CD4-positive, alpha-beta T cell treated with Interleukin-17A for 4 hours (primary cell): Measurements from ENCODE around the gene EXOC5.
A peak's percentile ranks its signal among the peaks of the same experiment; 100 is the strongest.
"Not testable (repeated sequence)": the region's sequence is repeated elsewhere in the genome, so short reads cannot be mapped to it uniquely, and the experiment has no call there.

Experiments used
- DNase-seq: peaks from one replicate; pipeline ENCODE4 v3.0.0-alpha.2; 2020; ENCODE audit warnings: mixed read lengths

The EXOC5 gene

GRCh38 chr14:57268161-57269069 is at the start of gene EXOC5, which contains the start of gene AP5M1:
TSS of gene EXOC5 (minus strand) at chr14:57268905. CDS start at chr14:57268648, 257 bp downstream.
TSS of gene AP5M1 (plus strand) at chr14:57268971. CDS start at chr14:57269315, 344 bp downstream.
- peak; percentile 92 for DNase-seq

- DNase-seq: peak; percentile 81
Observed at GRCh38 chr14:57317248-57317833, 48.6 kb upstream of the EXOC5 start.

GRCh38 chr14:57314396-57315089 is 45.8 kb upstream of the EXOC5 start:
- no peak for DNase-seq

GRCh38 chr14:57302883-57303282 is 34.2 kb upstream of the EXOC5 start:
- DNase-seq: no peak

- no peak for DNase-seq
Observed at GRCh38 chr14:57299511-57299910, 30.8 kb upstream of the EXOC5 start.

GRCh38 chr14:57297852-57298251 is 29.1 kb upstream of the EXOC5 start:
- DNase-seq: no peak

- DNase-seq: no peak
Observed at GRCh38 chr14:57295239-57295638, 26.5 kb upstream of the EXOC5 start.

GRCh38 chr14:57293866-57294837 is 25.4 kb upstream of the EXOC5 start:
- no peak for DNase-seq

GRCh38 chr14:57291692-57292647 is 23.3 kb upstream of the EXOC5 start:
- no peak for DNase-seq

GRCh38 chr14:57290751-57291150 is 22.0 kb upstream of the EXOC5 start:
- no peak for DNase-seq

GRCh38 chr14:57287745-57288144 is 19.0 kb upstream of the EXOC5 start:
- DNase-seq: no peak

- no peak for DNase-seq
Observed at GRCh38 chr14:57277062-57277461, 8.4 kb upstream of the EXOC5 start.

- no peak for DNase-seq
Observed at GRCh38 chr14:57275023-57275664, 6.4 kb upstream of the EXOC5 start.

- DNase-seq: no peak
Observed at GRCh38 chr14:57274551-57274950, 5.8 kb upstream of the EXOC5 start.

- no peak for DNase-seq
Observed at GRCh38 chr14:57273236-57273635, 4.5 kb upstream of the EXOC5 start.

- DNase-seq: no peak
Observed at GRCh38 chr14:57266065-57266464, 2.6 kb downstream of the EXOC5 start.

GRCh38 chr14:57262117-57262516 is 6.6 kb downstream of the EXOC5 start:
- DNase-seq: no peak

- no peak for DNase-seq
Observed at GRCh38 chr14:57261604-57262003, 7.1 kb downstream of the EXOC5 start.

- no peak for DNase-seq
Observed at GRCh38 chr14:57259672-57260071, 9.0 kb downstream of the EXOC5 start.

- not testable (repeated sequence) for DNase-seq
Observed at GRCh38 chr14:57258221-57258620, 10.5 kb downstream of the EXOC5 start.

- no peak for DNase-seq
Observed at GRCh38 chr14:57254884-57255283, 13.8 kb downstream of the EXOC5 start.
